Caco-2 (cell line): ENCODE data around the gene EPHA4. TPM values are rescaled to one million over a fixed set of nuclear protein-coding genes. Genes with fewer than 3 reads are reported as not detected.

Source experiments
- BruUV-seq: library from RNA; stranded (reverse); fragments of 400-500 nt; replicated peaks from 2 replicates; lab custom pipeline; 2021; lab: Mats Ljungman, UMichigan
- CTCF ChIA-PET: fragments of 300-600 bp; sonication (Branson Sonifier 250); formaldehyde crosslinking; loops from one replicate; lab custom pipeline; 2022; ENCODE audit warnings: antibody characterized with exemption; lab: Charles Lee
- POLR2A ChIA-PET: fragments of 300-600 bp; sonication (Branson Sonifier 250); formaldehyde crosslinking; loops from one replicate; lab custom pipeline; 2022; ENCODE audit warnings: antibody characterized with exemption; lab: Charles Lee
- DNase-seq, 2 experiments: peaks; one replicate each; pipeline versions ENCODE4 v3.0.0 to v3.0.0-alpha.2; 2020 to 2022
- H3K27me3 ChIP-seq: replicated peaks from 2 replicates; pipeline ENCODE4 v1.6.0; 2011; ENCODE audit warnings: low read length; ENCODE audit not compliant: control insufficient read depth, insufficient read depth
- H3K36me3 ChIP-seq: 2 replicates; pipeline ENCODE4 v1.5.1; 2011; ENCODE audit warnings: low read length; ENCODE audit not compliant: control insufficient read depth, insufficient read depth
- H3K4me1 ChIP-seq: fragments of 250-450 bp; sonication (Bioruptor Pico); 2 replicates; pipeline ENCODE4 v1.5.1; 2020; ENCODE audit warnings: mild to moderate bottlenecking
- H3K4me3 ChIP-seq: 2 replicates; pipeline ENCODE4 v1.5.1; 2011; ENCODE audit warnings: low read depth, mild to moderate bottlenecking, control low read depth, low read length
- H3K9me3 ChIP-seq: fragments of 250-450 bp; sonication (Bioruptor Pico); 2 replicates; pipeline ENCODE4 v1.5.1; 2020; ENCODE audit warnings: mild to moderate bottlenecking, moderate library complexity
- H3K27ac Mint-ChIP-seq: one replicate; pipeline ENCODE4 v1.8.0; 2022; ENCODE audit warnings: mixed read lengths; ENCODE audit not compliant: unreplicated experiment
- H3K27me3 Mint-ChIP-seq: one replicate; pipeline ENCODE4 v1.8.0; 2022; ENCODE audit warnings: mixed read lengths; ENCODE audit not compliant: insufficient read depth, unreplicated experiment
- H3K36me3 Mint-ChIP-seq: one replicate; pipeline ENCODE4 v1.8.0; 2022; ENCODE audit warnings: mild to moderate bottlenecking, mixed read lengths; ENCODE audit not compliant: insufficient read depth, unreplicated experiment
- H3K4me1 Mint-ChIP-seq: one replicate; pipeline ENCODE4 v1.8.0; 2022; ENCODE audit warnings: low read depth, mixed read lengths; ENCODE audit not compliant: unreplicated experiment
- H3K4me3 Mint-ChIP-seq: one replicate; pipeline ENCODE4 v1.8.0; 2022; ENCODE audit warnings: mild to moderate bottlenecking, moderate library complexity, mixed read lengths; ENCODE audit not compliant: unreplicated experiment
- H3K9me3 Mint-ChIP-seq: one replicate; pipeline ENCODE4 v1.8.0; 2022; ENCODE audit warnings: mixed read lengths; ENCODE audit not compliant: unreplicated experiment
- intact Hi-C: fragments of 100-400 bp; cut with micrococcal nuclease; formaldehyde crosslinking; loops from one replicate; pipeline ENCODE4 v1.10.0; 2022; ENCODE audit not compliant: unreplicated experiment
- total RNA-seq: library from RNA; stranded (reverse); gene quantifications from 2 replicates; pipeline ENCODE4 v1.2.3, GENCODE V29; 2022
- TF ChIP-seq, protein P1 (sequence below), 2 experiments: fragments of 200-600 bp in 1 of 2; IDR thresholded peaks; 1 replicate in 1 of 2; 2 replicates in 1 of 2; pipeline versions ENCODE4 v1.5.1 to v1.8.0; 2011 to 2022; ENCODE audit warnings: antibody characterized with exemption in 1 of 2, control low read depth in 1 of 2, inconsistent platforms in 1 of 2, low read depth in 1 of 2, low read length in 1 of 2, mild to moderate bottlenecking in 1 of 2, moderate library complexity in 1 of 2; ENCODE audit not compliant: insufficient read depth in 1 of 2, severe bottlenecking in 1 of 2, unreplicated experiment in 1 of 2

Gene EPHA4
- total RNA-seq, 1 experiment from 2014 or later: 95.5 TPM

DNA sequence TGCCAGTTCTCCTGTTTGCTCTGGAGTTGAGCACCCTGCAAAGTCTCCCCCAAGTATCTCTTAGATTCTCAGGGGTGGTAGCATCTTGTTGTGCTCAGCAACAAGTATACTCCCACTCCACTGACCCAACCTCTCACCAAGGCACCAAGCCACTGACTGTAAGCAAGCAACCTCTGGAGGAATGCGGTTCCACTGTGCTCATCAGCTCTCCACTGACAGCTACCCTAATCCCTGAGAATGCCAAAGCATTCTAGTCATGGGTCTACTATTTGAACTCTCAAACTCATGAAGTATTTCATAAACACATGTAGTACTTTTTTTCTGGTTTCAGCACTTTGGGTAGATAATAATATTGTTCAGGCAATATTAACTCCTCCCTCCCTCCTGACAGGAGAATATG, 170.0 kb downstream of the EPHA4 start:
- intact Hi-C loops: no loop called here
- BruUV-seq: no TSS peak
- no peaks in the 10 kb centered on the region for H3K4me1 ChIP-seq
- POLR2A ChIA-PET: interaction anchor here (1.0 kb wide), 1 partner anchor 45 kb away, joined by 3 read pairs; no protein-coding TSS in a partner anchor
- no peaks in the 10 kb centered on the region for H3K36me3 Mint-ChIP-seq
- H3K9me3 ChIP-seq: peaks cover 3% of the 10 kb centered on the region; the same call in 1 of the 2 replicates
- H3K27me3 Mint-ChIP-seq: no peaks in the 10 kb centered on the region
- CTCF ChIA-PET: interaction anchor here (0.7 kb wide), 1 partner anchor 40 kb away, joined by 3 read pairs; no protein-coding TSS in a partner anchor
- peaks cover 14% of the 10 kb centered on the region for H3K9me3 Mint-ChIP-seq
- no peaks in the 10 kb centered on the region for H3K27me3 ChIP-seq
- TF ChIP-seq, protein P1, sequence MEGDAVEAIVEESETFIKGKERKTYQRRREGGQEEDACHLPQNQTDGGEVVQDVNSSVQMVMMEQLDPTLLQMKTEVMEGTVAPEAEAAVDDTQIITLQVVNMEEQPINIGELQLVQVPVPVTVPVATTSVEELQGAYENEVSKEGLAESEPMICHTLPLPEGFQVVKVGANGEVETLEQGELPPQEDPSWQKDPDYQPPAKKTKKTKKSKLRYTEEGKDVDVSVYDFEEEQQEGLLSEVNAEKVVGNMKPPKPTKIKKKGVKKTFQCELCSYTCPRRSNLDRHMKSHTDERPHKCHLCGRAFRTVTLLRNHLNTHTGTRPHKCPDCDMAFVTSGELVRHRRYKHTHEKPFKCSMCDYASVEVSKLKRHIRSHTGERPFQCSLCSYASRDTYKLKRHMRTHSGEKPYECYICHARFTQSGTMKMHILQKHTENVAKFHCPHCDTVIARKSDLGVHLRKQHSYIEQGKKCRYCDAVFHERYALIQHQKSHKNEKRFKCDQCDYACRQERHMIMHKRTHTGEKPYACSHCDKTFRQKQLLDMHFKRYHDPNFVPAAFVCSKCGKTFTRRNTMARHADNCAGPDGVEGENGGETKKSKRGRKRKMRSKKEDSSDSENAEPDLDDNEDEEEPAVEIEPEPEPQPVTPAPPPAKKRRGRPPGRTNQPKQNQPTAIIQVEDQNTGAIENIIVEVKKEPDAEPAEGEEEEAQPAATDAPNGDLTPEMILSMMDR (IDR thresholded peaks at IDR 0.05; ENCODE audit: insufficient read depth in 1 of 2, low read depth in 1 of 2, low read length in 1 of 2, severe bottlenecking in 1 of 2, unreplicated experiment in 1 of 2): no peak
- no peaks in the 10 kb centered on the region for H3K4me1 Mint-ChIP-seq
- no peak overlapping the region for H3K27ac Mint-ChIP-seq
- peak in 1 of 2 experiments; percentile 26 for DNase-seq
- no peak overlapping the region for H3K4me3 ChIP-seq
- H3K36me3 ChIP-seq: no peaks in the 10 kb centered on the region
- H3K4me3 Mint-ChIP-seq: no peak overlapping the region

DNA sequence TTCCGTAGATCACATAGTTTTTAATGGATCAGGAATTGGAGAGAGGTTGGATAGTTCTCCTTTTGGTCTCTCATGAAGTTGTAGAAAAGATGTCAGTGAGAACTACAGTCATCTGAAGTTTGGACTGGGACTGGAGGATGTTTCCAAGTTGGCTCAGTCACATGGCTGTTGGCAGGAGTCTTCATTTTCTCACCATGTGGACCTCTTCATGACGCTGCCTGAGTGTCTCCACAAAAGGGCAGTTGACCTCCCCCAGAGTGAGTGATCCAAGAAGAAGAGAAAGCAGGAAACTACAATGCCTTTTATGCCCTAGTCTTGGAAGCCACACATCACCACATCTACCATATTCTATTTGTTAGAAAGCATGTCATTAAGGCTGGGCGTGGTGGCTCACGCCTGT, 171.7 kb downstream of the EPHA4 start:
- no peak for DNase-seq
- H3K36me3 ChIP-seq: no peaks in the 10 kb centered on the region
- H3K4me3 ChIP-seq: no peak overlapping the region
- ChIA-PET POLR2A (no interaction called here), CTCF (no interaction called here)
- no peaks in the 10 kb centered on the region for H3K27me3 ChIP-seq
- no peaks in the 10 kb centered on the region for H3K4me1 Mint-ChIP-seq
- H3K27me3 Mint-ChIP-seq: no peaks in the 10 kb centered on the region
- TF ChIP-seq, protein P1 (IDR thresholded peaks at IDR 0.05; ENCODE audit: insufficient read depth in 1 of 2, low read depth in 1 of 2, low read length in 1 of 2, severe bottlenecking in 1 of 2, unreplicated experiment in 1 of 2): no peak
- H3K9me3 ChIP-seq: no peaks in the 10 kb centered on the region
- H3K9me3 Mint-ChIP-seq: no peaks in the 10 kb centered on the region
- no peaks in the 10 kb centered on the region for H3K36me3 Mint-ChIP-seq
- H3K4me1 ChIP-seq: no peaks in the 10 kb centered on the region
- intact Hi-C loops: no loop called here
- no peak overlapping the region for H3K27ac Mint-ChIP-seq
- no TSS peak for BruUV-seq
- no peak overlapping the region for H3K4me3 Mint-ChIP-seq

DNA sequence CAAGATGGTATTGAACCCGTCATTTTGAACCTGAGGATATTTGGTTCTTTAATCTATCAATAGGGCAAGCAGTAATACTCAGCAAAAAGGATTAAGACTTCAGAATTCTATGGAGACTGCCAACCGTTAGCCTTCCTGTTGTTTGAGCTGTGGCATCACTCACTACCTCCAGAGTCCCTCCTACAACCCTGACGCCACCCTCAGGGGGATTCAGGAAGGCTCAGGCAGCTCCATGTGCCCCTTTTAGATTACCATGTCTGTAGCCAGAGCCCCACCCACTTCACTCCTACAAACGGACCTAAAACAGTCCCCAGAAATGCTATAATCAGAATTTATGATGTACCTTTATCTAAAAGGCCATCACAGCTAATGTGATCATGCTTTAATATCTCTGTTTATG, 172.9 kb downstream of the EPHA4 start:
- no peaks in the 10 kb centered on the region for H3K27me3 Mint-ChIP-seq
- intact Hi-C loops: no loop called here

More for the DNA sequence above, 172.9 kb downstream of the EPHA4 start:
- H3K4me3 Mint-ChIP-seq: no peak overlapping the region
- TF ChIP-seq, protein P1 (IDR thresholded peaks at IDR 0.05; ENCODE audit: insufficient read depth in 1 of 2, low read depth in 1 of 2, low read length in 1 of 2, severe bottlenecking in 1 of 2, unreplicated experiment in 1 of 2): no peak
- Histone ChIP-seq H3K36me3 (no peaks in the 10 kb centered on the region), H3K9me3 (no peaks in the 10 kb centered on the region), H3K4me1 (no peaks in the 10 kb centered on the region), H3K4me3 (no peak overlapping the region), H3K27me3 (no peaks in the 10 kb centered on the region)
- no peaks in the 10 kb centered on the region for H3K9me3 Mint-ChIP-seq
- DNase-seq: no peak
- POLR2A ChIA-PET: no interaction called here
- no TSS peak for BruUV-seq
- H3K27ac Mint-ChIP-seq: no peak overlapping the region
- CTCF ChIA-PET: no interaction called here
- no peaks in the 10 kb centered on the region for H3K36me3 Mint-ChIP-seq
- no peaks in the 10 kb centered on the region for H3K4me1 Mint-ChIP-seq
